Kidney epithelial cell (primary cell): ENCODE measurements around the gene ST14. TPM values are rescaled to one million over a fixed set of nuclear protein-coding genes. Genes with fewer than 3 reads are reported as not detected.

Source experiments
- DNase-seq: peaks from one replicate; pipeline ENCODE4 v3.0.0-alpha.2; 2010; ENCODE audit warnings: low read depth
- H3K27me3 ChIP-seq: 2 replicates; pipeline ENCODE4 v1.6.0; 2011; ENCODE audit warnings: low read length; ENCODE audit not compliant: control insufficient read depth, insufficient read depth
- H3K36me3 ChIP-seq: 2 replicates; pipeline ENCODE4 v1.5.1; 2011; ENCODE audit warnings: low read length; ENCODE audit not compliant: control insufficient read depth, insufficient read depth
- H3K4me3 ChIP-seq: 2 replicates; pipeline ENCODE4 v1.5.1; 2011; ENCODE audit warnings: low read depth, mild to moderate bottlenecking, control low read depth, low read length
- CTCF ChIP-seq: IDR thresholded peaks from 2 replicates; pipeline ENCODE4 v1.5.1; 2011; ENCODE audit warnings: mild to moderate bottlenecking, moderate library complexity, low read length, control low read depth, inconsistent platforms; ENCODE audit not compliant: insufficient read depth, poor library complexity, severe bottlenecking
- total RNA-seq: library from RNA; depleted of rRNA; stranded (reverse); fragments of >200 nt; gene quantifications from 2 replicates; pipeline ENCODE4 v1.2.3, GENCODE V29; 2015

Gene ST14
- total RNA-seq, 1 donor from 2014 or later: 93.0 TPM

- DNase-seq: no peak
- H3K4me3 ChIP-seq: no peak overlapping the region
- TF ChIP-seq CTCF: no peak
- H3K27me3 ChIP-seq: peaks cover 31% of the 10 kb centered on the region
- no peaks in the 10 kb centered on the region for H3K36me3 ChIP-seq
Measured at GRCh38 chr11:130157101-130157500, 2.5 kb upstream of the ST14 start.

- DNase-seq: no peak
- TF ChIP-seq CTCF: no peak
- Histone ChIP-seq H3K36me3 (no peaks in the 10 kb centered on the region), H3K27me3 (peaks cover 31% of the 10 kb centered on the region), H3K4me3 (no peak overlapping the region)
Measured at GRCh38 chr11:130157840-130158239, 1.7 kb upstream of the ST14 start.

- TF ChIP-seq CTCF: no peak
- Histone ChIP-seq H3K36me3 (no peaks in the 10 kb centered on the region), H3K27me3 (peaks cover 31% of the 10 kb centered on the region), H3K4me3 (no peak overlapping the region)
- DNase-seq: no peak
Measured at GRCh38 chr11:130159139-130159538, 443 bp upstream of the ST14 start.

- DNase-seq: no peak
- Histone ChIP-seq H3K36me3 (no peaks in the 10 kb centered on the region), H3K27me3 (peaks cover 31% of the 10 kb centered on the region), H3K4me3 (peak overlapping the region; percentile 41)
- TF ChIP-seq CTCF: no peak
Measured at GRCh38 chr11:130160498-130161155, 1.0 kb downstream of the ST14 start.

- Histone ChIP-seq H3K27me3 (peaks cover 31% of the 10 kb centered on the region), H3K4me3 (no peak overlapping the region), H3K36me3 (no peaks in the 10 kb centered on the region)
- no peak for TF ChIP-seq CTCF
- no peak for DNase-seq
Measured at GRCh38 chr11:130161441-130162145, 2.0 kb downstream of the ST14 start.

GRCh38 chr11:130162733-130163132, 3.2 kb downstream of the ST14 start:
- DNase-seq: no peak
- Histone ChIP-seq H3K36me3 (no peaks in the 10 kb centered on the region), H3K4me3 (no peak overlapping the region), H3K27me3 (peaks cover 31% of the 10 kb centered on the region)
- TF ChIP-seq CTCF: no peak
